Mammary epithelial cell (primary cell): Measurements from ENCODE around the gene CEP152.

Source experiments
- EZH2 ChIP-seq: IDR thresholded peaks from 2 replicates; pipeline ENCODE4 v1.6.1; 2012; ENCODE audit warnings: low read length, inconsistent platforms, borderline replicate concordance
- TF ChIP-seq, protein P1 (sequence below), 2 donors: IDR thresholded peaks in 1 of 2; conservative IDR thresholded peaks in 1 of 2; 2 replicates each; pipeline ENCODE4 v1.5.1; 2011 to 2012; ENCODE audit warnings: inconsistent platforms in 2 of 2, low read length in 2 of 2, mild to moderate bottlenecking in 2 of 2, control low read depth in 1 of 2, low read depth in 1 of 2; ENCODE audit not compliant: insufficient read depth in 1 of 2; ENCODE audit errors: extremely low read depth in 1 of 2

GRCh38 chr15:48695088-48695826 is 115.6 kb downstream of the CEP152 start:
- TF ChIP-seq, protein P1, sequence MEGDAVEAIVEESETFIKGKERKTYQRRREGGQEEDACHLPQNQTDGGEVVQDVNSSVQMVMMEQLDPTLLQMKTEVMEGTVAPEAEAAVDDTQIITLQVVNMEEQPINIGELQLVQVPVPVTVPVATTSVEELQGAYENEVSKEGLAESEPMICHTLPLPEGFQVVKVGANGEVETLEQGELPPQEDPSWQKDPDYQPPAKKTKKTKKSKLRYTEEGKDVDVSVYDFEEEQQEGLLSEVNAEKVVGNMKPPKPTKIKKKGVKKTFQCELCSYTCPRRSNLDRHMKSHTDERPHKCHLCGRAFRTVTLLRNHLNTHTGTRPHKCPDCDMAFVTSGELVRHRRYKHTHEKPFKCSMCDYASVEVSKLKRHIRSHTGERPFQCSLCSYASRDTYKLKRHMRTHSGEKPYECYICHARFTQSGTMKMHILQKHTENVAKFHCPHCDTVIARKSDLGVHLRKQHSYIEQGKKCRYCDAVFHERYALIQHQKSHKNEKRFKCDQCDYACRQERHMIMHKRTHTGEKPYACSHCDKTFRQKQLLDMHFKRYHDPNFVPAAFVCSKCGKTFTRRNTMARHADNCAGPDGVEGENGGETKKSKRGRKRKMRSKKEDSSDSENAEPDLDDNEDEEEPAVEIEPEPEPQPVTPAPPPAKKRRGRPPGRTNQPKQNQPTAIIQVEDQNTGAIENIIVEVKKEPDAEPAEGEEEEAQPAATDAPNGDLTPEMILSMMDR (conservative IDR thresholded peaks at IDR 0.05 in 1 of 2, IDR thresholded peaks at IDR 0.05 in 1 of 2; ENCODE audit: extremely low read depth in 1 of 2, insufficient read depth in 1 of 2, low read depth in 1 of 2, low read length in 2 of 2), result no peak
- TF ChIP-seq EZH2, result no peak
